Activated naive CD4-positive, alpha-beta T cell treated with anti-CD3 and anti-CD28 coated beads, Interleukin-2, amount 50 U/mL, for 72 hours (primary cell): Measurements from ENCODE around the gene GREB1L. TPM values are rescaled to one million over a fixed set of nuclear protein-coding genes. Genes with fewer than 3 reads are reported as not detected.

Experiments
- ATAC-seq, 2 donors: fragments of 150-1000 bp; cut with Tn5 transposase; 2 replicates each; pipeline ENCODE4 v1.10.0; 2021; ENCODE audit warnings: mild to moderate bottlenecking in 2 of 2, moderate library complexity in 2 of 2
- DNase-seq, 2 donors: peaks; one replicate each; pipeline ENCODE4 v3.0.0; 2021 to 2022; ENCODE audit warnings: low spot score in 2 of 2
- H3K27ac Mint-ChIP-seq, 2 donors: one replicate each; pipeline ENCODE4 v1.8.0; 2022; ENCODE audit warnings: mild to moderate bottlenecking in 2 of 2, mixed read lengths in 2 of 2
- H3K36me3 Mint-ChIP-seq, 2 donors: one replicate each; pipeline ENCODE4 v1.8.0; 2022; ENCODE audit warnings: mixed read lengths in 2 of 2
- H3K9me3 Mint-ChIP-seq, 2 donors: one replicate each; pipeline ENCODE4 v1.8.0; 2022; ENCODE audit warnings: mixed read lengths in 2 of 2
- total RNA-seq, 2 donors: library from RNA; stranded (reverse); gene quantifications; one replicate each; pipeline ENCODE4 v1.2.3, GENCODE V29; 2022

The GREB1L gene
- total RNA-seq, 2 donors from 2014 or later: not detected

DNA sequence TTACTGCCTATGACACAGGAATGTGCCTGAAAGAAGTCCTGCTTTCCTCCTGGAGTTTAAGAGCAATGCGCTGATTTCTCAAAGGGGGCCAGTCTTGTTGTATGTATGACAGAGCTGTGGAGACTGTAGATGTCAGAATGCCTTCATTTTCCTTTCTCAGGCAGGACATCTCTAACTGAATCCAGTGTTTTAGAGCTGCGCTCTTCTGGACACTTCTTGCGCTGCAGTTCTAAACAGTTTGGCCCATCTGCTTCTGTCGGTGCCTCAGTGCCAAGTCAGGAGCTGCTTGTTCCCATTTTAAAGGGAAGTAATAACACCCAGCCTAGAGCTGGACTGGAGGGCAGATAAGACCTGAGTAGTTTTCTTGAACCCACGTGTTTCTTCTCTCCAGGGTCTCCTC is 267.0 kb downstream of the GREB1L start:
- no peak overlapping the region for H3K27ac Mint-ChIP-seq
- no peak for ATAC-seq

GRCh38 chr18:21513292-21513691 is 271.3 kb downstream of the GREB1L start:
- no peak for ATAC-seq
- H3K36me3 Mint-ChIP-seq: peaks cover 15 to 23% of the 10 kb centered on the region in 2 donors
- no peak for DNase-seq
- H3K9me3 Mint-ChIP-seq: peaks cover 3 to 7% of the 10 kb centered on the region in 2 donors
- no peak overlapping the region for H3K27ac Mint-ChIP-seq

More for the DNA sequence above, 267.0 kb downstream of the GREB1L start:
- no peak for DNase-seq
- H3K9me3 Mint-ChIP-seq: peaks cover 3 to 7% of the 10 kb centered on the region in 2 donors
- H3K36me3 Mint-ChIP-seq: peaks cover 9% of the 10 kb centered on the region in 2 donors

- peaks cover 3 to 7% of the 10 kb centered on the region in 2 donors for H3K9me3 Mint-ChIP-seq
- ATAC-seq (no peak), DNase-seq (no peak)
- no peak overlapping the region for H3K27ac Mint-ChIP-seq
- H3K36me3 Mint-ChIP-seq: peaks cover 15 to 27% of the 10 kb centered on the region in 2 donors
Observed at GRCh38 chr18:21513741-21514140, 271.7 kb downstream of the GREB1L start.

DNA sequence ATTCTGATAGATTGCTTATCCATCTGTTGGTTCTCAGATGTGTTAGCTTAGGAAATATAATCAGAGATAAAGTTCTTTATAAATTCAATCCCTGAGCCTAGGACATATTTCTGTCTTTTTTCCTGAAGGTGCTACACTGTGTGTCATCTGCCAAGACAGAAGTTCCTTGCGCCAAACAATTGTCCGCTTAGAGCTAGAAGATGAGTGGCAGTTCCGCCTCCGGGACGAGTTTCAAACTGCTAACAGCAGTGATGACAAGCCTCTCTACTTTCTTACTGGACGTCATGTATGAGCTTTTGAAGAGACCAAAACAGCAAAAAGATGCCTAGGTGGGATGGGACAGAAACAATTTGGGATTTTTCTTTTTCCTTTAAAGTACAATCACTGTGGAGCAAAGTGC is 280.5 kb downstream of the GREB1L start:
- no peak overlapping the region for H3K27ac Mint-ChIP-seq
- no peak for DNase-seq
- H3K9me3 Mint-ChIP-seq: no peaks in the 10 kb centered on the region
- ATAC-seq: no peak
- H3K36me3 Mint-ChIP-seq: peaks cover 8 to 21% of the 10 kb centered on the region in 2 donors

GRCh38 chr18:21525916-21526315 is 283.9 kb downstream of the GREB1L start:
- H3K9me3 Mint-ChIP-seq: no peaks in the 10 kb centered on the region
- H3K36me3 Mint-ChIP-seq: peaks cover 9 to 17% of the 10 kb centered on the region in 2 donors
- no peak overlapping the region for H3K27ac Mint-ChIP-seq
- no peak for ATAC-seq
- DNase-seq: no peak

DNA sequence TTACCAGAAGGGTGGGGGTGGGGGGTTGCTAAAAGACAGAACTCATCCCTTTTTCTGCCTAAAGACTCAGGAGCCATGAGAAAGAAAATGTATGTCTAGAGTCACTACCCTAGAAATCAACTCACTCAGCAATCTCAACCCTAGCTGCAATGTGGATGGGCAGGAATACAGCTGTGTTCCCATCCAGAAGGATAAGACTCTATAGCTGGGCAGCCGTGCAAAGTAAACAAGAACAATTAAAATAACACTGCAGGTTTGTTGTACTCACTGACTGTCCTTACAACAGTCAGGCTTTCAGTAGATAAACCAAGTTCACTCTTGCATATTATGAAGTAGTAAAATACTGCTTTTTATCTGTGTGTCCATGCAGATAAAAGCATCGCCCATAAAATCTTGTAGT is 284.4 kb downstream of the GREB1L start:
- no peak for DNase-seq
- H3K9me3 Mint-ChIP-seq: no peaks in the 10 kb centered on the region
- no peak for ATAC-seq
- H3K36me3 Mint-ChIP-seq: peaks cover 9 to 17% of the 10 kb centered on the region in 2 donors
- H3K27ac Mint-ChIP-seq: no peak overlapping the region

GRCh38 chr18:21534327-21534726 is 292.3 kb downstream of the GREB1L start:
- Mint-ChIP-seq H3K27ac (no peak overlapping the region), H3K36me3 (peaks cover 6% of the 10 kb centered on the region in 2 donors), H3K9me3 (no peaks in the 10 kb centered on the region)
- no peak for ATAC-seq
- no peak for DNase-seq

DNA sequence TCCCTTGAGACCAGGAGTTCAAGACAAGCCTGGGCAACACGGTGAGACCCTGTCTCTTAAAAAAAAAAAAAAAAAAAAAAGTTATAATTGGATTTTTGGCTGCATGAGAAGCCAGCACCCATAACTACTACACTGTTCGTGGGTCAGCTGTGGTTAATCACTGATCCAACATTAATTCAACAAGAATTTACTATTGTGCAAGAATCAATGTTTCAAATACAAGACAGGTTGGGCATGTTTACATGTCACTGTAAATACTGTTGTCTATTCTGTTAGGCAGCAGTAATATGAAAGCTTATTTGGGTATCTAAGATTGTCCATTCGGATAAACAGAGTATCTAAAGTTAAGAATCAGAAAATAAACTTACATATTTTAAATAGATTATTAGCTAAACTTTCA is 296.2 kb downstream of the GREB1L start:
- Mint-ChIP-seq H3K27ac (no peak overlapping the region), H3K36me3 (no peaks in the 10 kb centered on the region), H3K9me3 (no peaks in the 10 kb centered on the region)
- ATAC-seq: no peak
- DNase-seq: no peak

DNA sequence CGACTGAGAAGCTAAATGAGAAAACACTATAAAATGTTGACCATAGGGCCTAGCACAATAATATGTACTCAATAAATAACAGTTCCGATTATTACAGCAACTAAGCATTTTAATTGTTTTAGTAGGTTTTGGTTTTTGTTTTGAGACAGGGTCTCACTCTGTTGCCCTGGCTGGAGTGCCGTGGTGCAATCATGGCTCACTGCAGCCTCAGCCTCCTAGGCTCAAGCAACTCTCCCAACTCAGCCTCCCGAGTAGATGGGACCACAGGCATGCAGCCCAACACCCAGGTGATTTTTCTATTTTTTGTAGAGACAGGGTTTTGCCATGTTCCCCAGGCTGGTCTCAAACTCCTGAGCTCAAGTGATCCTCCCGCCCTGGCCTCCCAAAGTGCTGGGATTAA is 304.4 kb downstream of the GREB1L start:
- Mint-ChIP-seq H3K36me3 (peaks cover 0 to 12% of the 10 kb centered on the region in 2 donors), H3K27ac (no peak overlapping the region), H3K9me3 (no peaks in the 10 kb centered on the region)
- no peak for DNase-seq
- no peak for ATAC-seq

DNA sequence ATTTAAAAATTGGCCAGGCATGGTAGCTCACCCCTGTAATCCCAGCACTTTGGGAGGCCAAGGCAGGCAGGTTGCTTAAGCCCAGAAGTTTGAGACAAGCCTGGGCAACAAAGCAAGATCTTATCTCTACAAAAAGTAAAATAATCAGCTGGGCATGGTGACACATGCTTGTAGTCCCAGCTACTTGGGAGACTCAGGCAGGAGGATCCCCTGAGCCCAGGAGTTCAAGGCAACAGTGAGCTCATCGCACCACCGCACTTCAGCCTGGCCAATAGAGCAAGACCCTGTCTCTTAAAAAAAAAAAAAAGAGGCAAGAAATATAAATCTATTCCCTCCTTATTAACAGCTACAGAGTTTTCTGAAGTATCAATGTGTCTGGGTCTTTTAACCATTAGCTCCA is 306.6 kb downstream of the GREB1L start:
- H3K36me3 Mint-ChIP-seq: peaks cover 7 to 28% of the 10 kb centered on the region in 2 donors
- ATAC-seq: no peak
- H3K27ac Mint-ChIP-seq: no peak overlapping the region
- H3K9me3 Mint-ChIP-seq: peaks cover 0 to 6% of the 10 kb centered on the region in 2 donors
- DNase-seq: no peak

DNA sequence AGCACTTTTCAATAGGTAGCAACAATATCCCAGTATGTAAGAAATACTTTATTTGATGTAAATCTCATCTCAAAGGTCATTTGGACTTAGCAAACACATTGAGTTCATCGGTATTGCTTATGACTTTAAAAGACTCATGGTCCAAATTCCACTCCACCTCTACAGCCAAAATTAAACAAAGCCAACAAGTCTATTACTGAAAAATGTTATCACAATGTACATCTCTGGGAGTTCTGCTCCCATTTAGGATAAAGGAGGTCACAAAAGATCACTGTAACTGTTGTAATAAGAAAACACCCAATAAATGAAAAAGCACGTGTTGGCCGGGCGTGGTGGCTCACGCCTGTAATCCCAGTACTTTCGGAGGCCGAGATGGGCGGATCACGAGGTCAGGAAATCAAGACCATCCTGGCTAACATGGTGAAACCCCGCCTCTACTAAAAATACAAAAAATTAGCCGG is 308.5 kb downstream of the GREB1L start:
- no peak for DNase-seq
- H3K27ac Mint-ChIP-seq: no peak overlapping the region
- no peak for ATAC-seq
- H3K9me3 Mint-ChIP-seq: peaks cover 0 to 6% of the 10 kb centered on the region in 2 donors
- peaks cover 7 to 28% of the 10 kb centered on the region in 2 donors for H3K36me3 Mint-ChIP-seq

DNA sequence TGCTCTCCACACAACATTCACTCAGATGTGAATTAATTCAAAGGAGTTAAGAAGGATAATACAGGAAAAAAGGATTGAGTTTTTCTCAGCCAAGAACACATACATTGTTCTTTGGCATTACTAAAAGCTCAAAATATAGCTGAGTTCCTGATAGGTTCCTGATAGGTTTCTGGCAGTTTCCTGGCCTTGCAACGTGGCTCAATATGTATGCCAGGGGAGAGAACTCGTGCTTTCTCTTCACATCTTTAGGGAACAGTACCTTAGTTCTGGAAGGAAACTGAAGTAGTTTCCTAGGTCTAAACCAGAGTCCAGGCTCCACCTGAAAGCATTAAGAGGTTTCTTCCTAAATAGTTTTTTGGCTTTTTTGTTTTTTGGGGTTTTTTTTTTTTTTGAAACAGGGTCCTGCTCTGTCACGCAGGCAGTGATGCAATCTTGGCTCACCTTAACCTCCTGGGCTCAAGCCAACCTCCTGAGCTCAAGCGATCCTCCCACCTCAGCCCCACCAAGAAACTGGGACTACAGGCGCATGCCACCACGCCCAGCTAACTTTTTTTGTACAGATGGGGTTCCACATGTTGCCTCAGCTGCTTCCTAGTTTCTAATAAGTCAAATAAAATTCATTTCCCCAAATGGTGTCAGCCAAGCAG is 315.7 kb downstream of the GREB1L start:
- no peak for ATAC-seq
- Mint-ChIP-seq H3K36me3 (peaks cover 2 to 3% of the 10 kb centered on the region in 2 donors), H3K27ac (peak overlapping the region in 1 of 2 donors; percentile 33), H3K9me3 (peaks cover 0 to 2% of the 10 kb centered on the region in 2 donors)
- no peak for DNase-seq

- DNase-seq: no peak
Observed at GRCh38 chr18:21559195-21559594, 317.2 kb downstream of the GREB1L start.

GRCh38 chr18:21571772-21572171 is 329.7 kb downstream of the GREB1L start:
- H3K9me3 Mint-ChIP-seq: no peaks in the 10 kb centered on the region
- H3K27ac Mint-ChIP-seq: no peak overlapping the region
- no peak for ATAC-seq
- DNase-seq: no peak
- H3K36me3 Mint-ChIP-seq: peaks cover 12 to 21% of the 10 kb centered on the region in 2 donors

More at GRCh38 chr18:21559195-21559594, 317.2 kb downstream of the GREB1L start:
- Mint-ChIP-seq H3K27ac (no peak overlapping the region), H3K36me3 (no peaks in the 10 kb centered on the region), H3K9me3 (no peaks in the 10 kb centered on the region)
- ATAC-seq: no peak

Other genes with a start within 250 kb of the GREB1L start
- gene ROCK1, start 130.4 kb upstream of the GREB1L start, total RNA-seq: 10 to 100 TPM; 59.4 to 63.4 TPM